ENCODE measurements around the gene GATA5. TPM values are rescaled to one million over a fixed set of nuclear protein-coding genes. Genes with fewer than 3 reads are reported as not detected.

The GATA5 gene
- total RNA-seq, 2 experiments from 2014 or later = not detected

DNA sequence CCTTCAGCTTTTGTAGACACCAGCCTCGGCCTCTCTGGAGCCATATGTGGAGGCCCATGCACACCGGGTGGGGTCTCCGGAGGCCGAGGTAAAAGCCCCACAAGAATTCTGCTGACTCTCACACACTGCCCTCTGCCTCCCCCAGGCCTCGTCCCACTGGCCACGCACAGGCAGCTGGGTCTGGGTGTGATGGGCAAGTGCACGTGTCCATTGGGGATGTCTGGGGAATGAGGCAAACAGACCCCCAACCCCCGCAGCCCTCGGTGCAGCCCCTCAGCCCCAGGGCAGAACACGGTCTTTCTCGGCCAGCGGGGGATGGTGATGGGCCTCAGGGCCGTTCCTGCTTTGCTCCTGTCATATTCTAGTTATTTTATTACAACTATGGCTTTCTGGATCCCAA lies 44.0 kb upstream of the GATA5 start:
- Mint-ChIP-seq H3K4me3 (no peak overlapping the region), H3K27me3 (peaks cover 3% of the 10 kb centered on the region), H3K27ac (no peak overlapping the region), H3K9me3 (no peaks in the 10 kb centered on the region), H3K36me3 (ENCODE audit: low read depth) (no peaks in the 10 kb centered on the region), H3K4me1 (ENCODE audit: low read depth) (peaks cover 20% of the 10 kb centered on the region)
- ChIA-PET POLR2A (no interaction called here), CTCF (no interaction called here)
- TF ChIP-seq, protein P1, sequence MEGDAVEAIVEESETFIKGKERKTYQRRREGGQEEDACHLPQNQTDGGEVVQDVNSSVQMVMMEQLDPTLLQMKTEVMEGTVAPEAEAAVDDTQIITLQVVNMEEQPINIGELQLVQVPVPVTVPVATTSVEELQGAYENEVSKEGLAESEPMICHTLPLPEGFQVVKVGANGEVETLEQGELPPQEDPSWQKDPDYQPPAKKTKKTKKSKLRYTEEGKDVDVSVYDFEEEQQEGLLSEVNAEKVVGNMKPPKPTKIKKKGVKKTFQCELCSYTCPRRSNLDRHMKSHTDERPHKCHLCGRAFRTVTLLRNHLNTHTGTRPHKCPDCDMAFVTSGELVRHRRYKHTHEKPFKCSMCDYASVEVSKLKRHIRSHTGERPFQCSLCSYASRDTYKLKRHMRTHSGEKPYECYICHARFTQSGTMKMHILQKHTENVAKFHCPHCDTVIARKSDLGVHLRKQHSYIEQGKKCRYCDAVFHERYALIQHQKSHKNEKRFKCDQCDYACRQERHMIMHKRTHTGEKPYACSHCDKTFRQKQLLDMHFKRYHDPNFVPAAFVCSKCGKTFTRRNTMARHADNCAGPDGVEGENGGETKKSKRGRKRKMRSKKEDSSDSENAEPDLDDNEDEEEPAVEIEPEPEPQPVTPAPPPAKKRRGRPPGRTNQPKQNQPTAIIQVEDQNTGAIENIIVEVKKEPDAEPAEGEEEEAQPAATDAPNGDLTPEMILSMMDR (IDR thresholded peaks at IDR 0.05) = no peak
- intact Hi-C loops (cut with micrococcal nuclease) = no loop called here
- ATAC-seq = no peak
- no peak for DNase-seq

DNA sequence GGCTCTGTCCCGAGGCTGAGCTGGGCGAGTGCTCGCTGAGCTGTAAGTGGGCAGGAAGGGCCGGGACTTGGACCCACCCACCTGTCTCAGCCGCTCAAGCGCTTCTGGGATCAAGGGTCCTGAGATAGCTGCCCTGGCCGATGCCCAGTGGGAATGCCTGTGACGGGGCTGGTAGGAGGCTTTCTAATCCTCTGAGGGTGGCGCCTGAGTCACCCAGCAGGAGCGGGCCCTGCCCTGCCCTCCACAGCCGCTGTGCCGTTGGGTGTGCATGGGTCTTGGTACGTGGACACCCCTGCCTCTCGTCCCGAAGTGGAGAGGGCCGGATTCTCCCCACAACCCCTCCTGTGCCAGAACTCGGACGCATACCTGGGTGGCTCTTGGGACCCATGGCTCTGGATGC lies 43.1 kb upstream of the GATA5 start:
- POLR2A ChIA-PET = interaction anchor here (1.0 kb wide), 1 partner anchor 11 kb away, joined by 3 read pairs; no protein-coding TSS in a partner anchor
- TF ChIP-seq, protein P1 (IDR thresholded peaks at IDR 0.05) = no peak

DNA sequence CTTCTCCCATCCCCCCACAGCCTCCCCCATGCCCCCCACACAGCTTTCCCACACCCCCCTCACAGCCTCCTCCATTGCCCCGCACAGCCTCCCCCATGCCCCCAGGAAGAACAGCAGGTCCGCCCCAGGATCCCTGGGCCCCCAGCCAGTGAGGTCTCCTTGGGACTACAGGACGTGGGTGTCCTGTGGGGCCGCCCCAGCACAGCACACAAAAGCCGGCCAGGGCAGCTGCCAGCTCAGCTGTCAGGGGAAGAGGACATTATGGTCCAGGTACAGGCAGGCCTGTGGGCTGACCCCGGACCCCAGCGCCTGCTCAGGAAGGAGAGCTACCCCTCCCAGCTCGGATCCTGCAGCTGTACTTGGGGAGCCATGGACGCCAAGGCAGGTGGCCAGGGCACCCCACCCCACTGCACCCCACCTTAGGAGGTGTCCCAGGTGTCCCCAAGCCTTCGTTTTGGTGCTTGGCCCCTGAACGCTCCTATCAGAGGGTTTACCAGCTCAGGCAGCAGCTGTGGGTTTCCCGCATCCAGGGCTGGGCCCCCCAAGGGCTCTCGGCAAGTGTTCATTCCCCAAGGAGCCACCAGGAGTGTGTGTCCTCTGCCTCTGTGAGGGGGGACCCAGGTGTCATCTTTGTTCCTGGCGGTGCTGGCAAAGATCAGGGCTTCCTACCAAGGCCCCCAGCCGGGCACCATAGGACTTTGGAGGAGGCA lies 42.3 kb upstream of the GATA5 start:
- H3K9me3 Mint-ChIP-seq = no peaks in the 10 kb centered on the region

More for the DNA sequence above, 43.1 kb upstream of the GATA5 start:
- Mint-ChIP-seq H3K27me3 (peaks cover 3% of the 10 kb centered on the region), H3K36me3 (ENCODE audit: low read depth) (no peaks in the 10 kb centered on the region), H3K4me3 (no peak overlapping the region), H3K9me3 (no peaks in the 10 kb centered on the region), H3K4me1 (ENCODE audit: low read depth) (peaks cover 14% of the 10 kb centered on the region), H3K27ac (no peak overlapping the region)
- intact Hi-C loops (cut with micrococcal nuclease) = no loop called here
- DNase-seq (no peak), ATAC-seq (no peak)
- CTCF ChIA-PET = no interaction called here

GRCh38 chr20:62517168-62517567 lies 41.4 kb upstream of the GATA5 start:
- no peaks in the 10 kb centered on the region for H3K4me1 Mint-ChIP-seq (ENCODE audit: low read depth)
- H3K36me3 Mint-ChIP-seq (ENCODE audit: low read depth) = no peaks in the 10 kb centered on the region
- H3K4me3 Mint-ChIP-seq = no peak overlapping the region
- intact Hi-C loops (cut with micrococcal nuclease) = no loop called here
- H3K27me3 Mint-ChIP-seq = peaks cover 9% of the 10 kb centered on the region
- no peaks in the 10 kb centered on the region for H3K9me3 Mint-ChIP-seq
- ChIA-PET CTCF (interaction anchor here (1.3 kb wide), 1 partner anchor 99 kb away, joined by 4 read pairs; no protein-coding TSS in a partner anchor), POLR2A (interaction anchor here (1.1 kb wide), 1 partner anchor 252 kb away, joined by 3 read pairs; no protein-coding TSS in a partner anchor)
- DNase-seq (no peak), ATAC-seq (no peak)
- TF ChIP-seq, protein P1 (IDR thresholded peaks at IDR 0.05) = no peak
- H3K27ac Mint-ChIP-seq = no peak overlapping the region

More for the DNA sequence above, 42.3 kb upstream of the GATA5 start:
- TF ChIP-seq, protein P1 (IDR thresholded peaks at IDR 0.05) = no peak
- intact Hi-C loops (cut with micrococcal nuclease) = no loop called here
- ChIA-PET CTCF (interaction anchor here (1.3 kb wide), 1 partner anchor 98 kb away, joined by 4 read pairs; no protein-coding TSS in a partner anchor), POLR2A (interaction anchor here (0.7 to 1.1 kb wide), 3 partner anchors 10 to 251 kb away, joined by 3 to 4 read pairs (median 3); no protein-coding TSS in a partner anchor)
- H3K4me1 Mint-ChIP-seq (ENCODE audit: low read depth) = peaks cover 5% of the 10 kb centered on the region
- H3K36me3 Mint-ChIP-seq (ENCODE audit: low read depth) = no peaks in the 10 kb centered on the region
- no peak overlapping the region for H3K27ac Mint-ChIP-seq
- no peak overlapping the region for H3K4me3 Mint-ChIP-seq
- no peak for ATAC-seq
- DNase-seq = no peak
- H3K27me3 Mint-ChIP-seq = peaks cover 6% of the 10 kb centered on the region

DNA sequence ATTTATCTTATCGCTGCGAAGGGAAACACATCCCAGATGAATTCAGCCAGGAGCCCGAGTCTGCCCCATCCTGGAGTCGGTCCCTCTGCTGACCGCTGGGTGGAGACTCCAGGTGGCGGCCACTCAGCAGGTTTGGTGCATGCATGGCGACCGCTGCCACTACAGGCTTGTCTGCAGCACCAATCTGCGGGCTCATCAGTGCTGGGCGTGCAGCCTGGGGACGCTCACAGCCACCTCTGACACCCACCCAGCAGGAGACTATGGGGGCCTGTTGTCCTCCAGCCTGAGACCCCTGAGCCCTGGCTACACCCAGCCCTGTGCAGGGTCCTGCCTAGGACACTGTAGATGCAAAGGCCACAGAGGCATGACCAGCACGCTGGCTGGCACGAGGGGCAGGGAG lies 40.5 kb upstream of the GATA5 start:
- ChIA-PET POLR2A (no interaction called here), CTCF (no interaction called here)
- no peak for DNase-seq
- TF ChIP-seq, protein P1 (IDR thresholded peaks at IDR 0.05) = no peak
- intact Hi-C loops (cut with micrococcal nuclease) = no loop called here
- Mint-ChIP-seq H3K9me3 (no peaks in the 10 kb centered on the region), H3K4me3 (no peak overlapping the region), H3K36me3 (ENCODE audit: low read depth) (no peaks in the 10 kb centered on the region), H3K4me1 (ENCODE audit: low read depth) (no peaks in the 10 kb centered on the region), H3K27me3 (peaks cover 7% of the 10 kb centered on the region), H3K27ac (no peak overlapping the region)
- ATAC-seq = no peak
